ENCODE data around the gene IRF6. TPM values are rescaled to one million over a fixed set of nuclear protein-coding genes. Genes with fewer than 3 reads are reported as not detected.
A peak's percentile ranks its signal among the peaks of the same experiment; 100 is the strongest.

The IRF6 gene
- polyA plus RNA-seq, 4 donors: 26.8 to 74.4 (median 32.2) TPM

DNA sequence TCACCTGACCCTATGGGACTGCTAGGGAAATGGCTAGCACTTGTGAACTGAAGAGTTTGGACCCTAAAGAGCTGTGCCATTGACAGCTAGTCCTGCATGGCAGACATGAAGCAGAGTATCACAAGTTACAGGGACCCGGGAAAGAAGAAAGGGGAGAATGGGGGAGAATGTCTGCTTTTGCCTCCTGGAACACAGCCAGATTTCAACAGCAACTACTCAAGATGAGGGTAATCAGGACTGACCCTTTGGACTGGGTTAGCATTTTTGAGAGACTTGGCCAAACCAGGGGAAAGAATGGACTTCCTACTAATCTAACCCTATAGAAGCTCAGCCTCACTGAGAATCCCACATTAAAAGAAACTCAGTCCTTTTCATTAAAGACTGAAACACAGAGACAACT lies 13.1 kb upstream of the IRF6 start:
- no peak for DNase-seq
- peaks cover 0 to 5% (median 0%) of the 10 kb centered on the region in 3 donors for H3K4me1 ChIP-seq (ENCODE audit: control insufficient read depth in 3 of 3, insufficient read depth in 2 of 3, low read depth in 1 of 3, low read length in 2 of 3)
- 32 to 55% (median 38%) methylated on average over 1 of the region's 1 CpG for WGBS, 3 donors
- no peak for FAIRE-seq
- no peaks in the 10 kb centered on the region for H3K36me3 ChIP-seq (ENCODE audit: control insufficient read depth in 3 of 3, insufficient read depth in 2 of 3, low read depth in 1 of 3, low read length in 3 of 3)
- H3K4me3 ChIP-seq (ENCODE audit: low read depth in 1 of 3, low read length in 3 of 3): no peak overlapping the region
- H3K9me3 ChIP-seq (ENCODE audit: control insufficient read depth in 2 of 2, insufficient read depth in 1 of 2, low read depth in 1 of 2, low read length in 1 of 2): no peaks in the 10 kb centered on the region
- H3K27ac ChIP-seq (ENCODE audit: low read depth in 1 of 3, low read length in 2 of 3): no peak overlapping the region
- no peaks in the 10 kb centered on the region for H3K27me3 ChIP-seq (ENCODE audit: control insufficient read depth in 3 of 3, insufficient read depth in 3 of 3, low read length in 3 of 3)

- 91 to 96% (median 93%) methylated on average over 1 of the region's 1 CpG for WGBS, 3 donors
- Histone ChIP-seq H3K4me1 (ENCODE audit: control insufficient read depth in 3 of 3, insufficient read depth in 2 of 3, low read depth in 1 of 3, low read length in 2 of 3) (peaks cover 0 to 5% (median 0%) of the 10 kb centered on the region in 3 donors), H3K4me3 (ENCODE audit: low read depth in 1 of 3, low read length in 3 of 3) (no peak overlapping the region), H3K27me3 (ENCODE audit: control insufficient read depth in 3 of 3, insufficient read depth in 3 of 3, low read length in 3 of 3) (no peaks in the 10 kb centered on the region), H3K36me3 (ENCODE audit: control insufficient read depth in 3 of 3, insufficient read depth in 2 of 3, low read depth in 1 of 3, low read length in 3 of 3) (no peaks in the 10 kb centered on the region), H3K9me3 (ENCODE audit: control insufficient read depth in 2 of 2, insufficient read depth in 1 of 2, low read depth in 1 of 2, low read length in 1 of 2) (no peaks in the 10 kb centered on the region), H3K27ac (ENCODE audit: low read depth in 1 of 3, low read length in 2 of 3) (no peak overlapping the region)
- FAIRE-seq (no peak), DNase-seq (no peak)
These were observed 11.7 kb upstream of the IRF6 start for GRCh38 chr1:209817691-209818090.

- DNase-seq (no peak), FAIRE-seq (no peak)
- H3K27me3 ChIP-seq (ENCODE audit: control insufficient read depth in 3 of 3, insufficient read depth in 3 of 3, low read length in 3 of 3): no peaks in the 10 kb centered on the region
- no peak overlapping the region for H3K4me3 ChIP-seq (ENCODE audit: low read depth in 1 of 3, low read length in 3 of 3)
- H3K36me3 ChIP-seq (ENCODE audit: control insufficient read depth in 3 of 3, insufficient read depth in 2 of 3, low read depth in 1 of 3, low read length in 3 of 3): no peaks in the 10 kb centered on the region
- 58 to 78% (median 62%) methylated on average over 3 of the region's 3 CpGs for WGBS, 3 donors
- no peak overlapping the region for H3K27ac ChIP-seq (ENCODE audit: low read depth in 1 of 3, low read length in 2 of 3)
- H3K9me3 ChIP-seq (ENCODE audit: control insufficient read depth in 2 of 2, insufficient read depth in 1 of 2, low read depth in 1 of 2, low read length in 1 of 2): no peaks in the 10 kb centered on the region
- peaks cover 0 to 5% (median 0%) of the 10 kb centered on the region in 3 donors for H3K4me1 ChIP-seq (ENCODE audit: control insufficient read depth in 3 of 3, insufficient read depth in 2 of 3, low read depth in 1 of 3, low read length in 2 of 3)
These were observed 11.0 kb upstream of the IRF6 start for GRCh38 chr1:209816923-209817322.

DNA sequence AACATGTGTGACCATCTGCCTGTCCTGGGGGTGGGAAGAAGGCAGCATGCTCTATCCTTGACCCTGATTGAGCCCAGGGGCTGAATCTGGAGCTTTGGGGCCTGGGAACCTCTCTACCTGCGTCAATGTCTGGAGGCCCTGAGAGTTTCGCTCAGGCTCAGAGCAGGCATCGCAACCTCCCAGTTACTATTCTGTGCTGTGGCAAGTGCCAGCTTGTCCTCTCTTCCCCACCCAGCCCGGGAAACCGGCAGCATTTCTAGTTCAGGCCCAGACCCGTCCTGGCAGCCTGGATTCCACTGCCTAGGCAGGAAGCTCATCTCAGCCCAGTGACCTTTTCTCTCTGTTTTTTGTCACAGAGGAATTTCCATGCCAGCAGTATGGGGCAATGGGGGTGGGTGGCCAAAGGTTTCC lies 10.0 kb upstream of the IRF6 start:
- FAIRE-seq: no peak
- DNase-seq: no peak
- H3K9me3 ChIP-seq (ENCODE audit: control insufficient read depth in 2 of 2, insufficient read depth in 1 of 2, low read depth in 1 of 2, low read length in 1 of 2): no peaks in the 10 kb centered on the region
- no peak overlapping the region for H3K4me3 ChIP-seq (ENCODE audit: low read depth in 1 of 3, low read length in 3 of 3)
- peaks cover 0 to 5% (median 0%) of the 10 kb centered on the region in 3 donors for H3K4me1 ChIP-seq (ENCODE audit: control insufficient read depth in 3 of 3, insufficient read depth in 2 of 3, low read depth in 1 of 3, low read length in 2 of 3)
- H3K36me3 ChIP-seq (ENCODE audit: control insufficient read depth in 3 of 3, insufficient read depth in 2 of 3, low read depth in 1 of 3, low read length in 3 of 3): no peaks in the 10 kb centered on the region
- 79 to 87% (median 86%) methylated on average over 6 of the region's 6 CpGs for WGBS, 3 donors
- no peaks in the 10 kb centered on the region for H3K27me3 ChIP-seq (ENCODE audit: control insufficient read depth in 3 of 3, insufficient read depth in 3 of 3, low read length in 3 of 3)
- H3K27ac ChIP-seq (ENCODE audit: low read depth in 1 of 3, low read length in 2 of 3): no peak overlapping the region

GRCh38 chr1:209815490-209815889 lies 9.5 kb upstream of the IRF6 start:
- no peaks in the 10 kb centered on the region for H3K27me3 ChIP-seq (ENCODE audit: control insufficient read depth in 3 of 3, insufficient read depth in 3 of 3, low read length in 3 of 3)
- WGBS, 3 donors: 82 to 91% (median 89%) methylated on average over 3 of the region's 3 CpGs
- H3K36me3 ChIP-seq (ENCODE audit: control insufficient read depth in 3 of 3, insufficient read depth in 2 of 3, low read depth in 1 of 3, low read length in 3 of 3): no peaks in the 10 kb centered on the region
- DNase-seq (no peak), FAIRE-seq (no peak)
- no peaks in the 10 kb centered on the region for H3K9me3 ChIP-seq (ENCODE audit: control insufficient read depth in 2 of 2, insufficient read depth in 1 of 2, low read depth in 1 of 2, low read length in 1 of 2)
- no peak overlapping the region for H3K4me3 ChIP-seq (ENCODE audit: low read depth in 1 of 3, low read length in 3 of 3)
- H3K27ac ChIP-seq (ENCODE audit: low read depth in 1 of 3, low read length in 2 of 3): no peak overlapping the region
- peaks cover 0 to 5% (median 0%) of the 10 kb centered on the region in 3 donors for H3K4me1 ChIP-seq (ENCODE audit: control insufficient read depth in 3 of 3, insufficient read depth in 2 of 3, low read depth in 1 of 3, low read length in 2 of 3)

DNA sequence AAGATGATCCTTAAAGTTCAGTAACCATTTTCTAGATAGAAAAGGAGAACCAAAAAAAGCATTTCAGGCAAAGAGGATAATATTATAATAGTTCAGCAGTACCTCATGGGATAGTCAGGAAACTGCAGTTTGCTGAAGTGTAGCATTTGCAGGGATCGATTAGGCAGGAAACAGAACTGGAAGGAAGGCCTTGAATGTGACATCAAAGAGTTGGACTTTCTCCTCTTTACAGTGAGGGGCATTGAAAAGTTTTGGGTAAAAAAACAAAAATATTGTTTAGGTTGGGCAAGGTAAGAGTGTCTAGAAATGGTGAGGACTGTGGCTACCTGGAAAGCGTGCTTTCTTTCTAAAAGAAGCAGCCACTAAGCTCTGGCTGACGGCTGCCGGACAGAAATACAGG lies 8.0 kb upstream of the IRF6 start:
- 86 to 93% (median 88%) methylated on average over 4 of the region's 4 CpGs for WGBS, 3 donors
- Histone ChIP-seq H3K4me1 (ENCODE audit: control insufficient read depth in 3 of 3, insufficient read depth in 2 of 3, low read depth in 1 of 3, low read length in 2 of 3) (peaks cover 0 to 10% (median 0%) of the 10 kb centered on the region in 3 donors), H3K9me3 (ENCODE audit: control insufficient read depth in 2 of 2, insufficient read depth in 1 of 2, low read depth in 1 of 2, low read length in 1 of 2) (no peaks in the 10 kb centered on the region), H3K36me3 (ENCODE audit: control insufficient read depth in 3 of 3, insufficient read depth in 2 of 3, low read depth in 1 of 3, low read length in 3 of 3) (no peaks in the 10 kb centered on the region), H3K27me3 (ENCODE audit: control insufficient read depth in 3 of 3, insufficient read depth in 3 of 3, low read length in 3 of 3) (no peaks in the 10 kb centered on the region), H3K4me3 (ENCODE audit: low read depth in 1 of 3, low read length in 3 of 3) (no peak overlapping the region), H3K27ac (ENCODE audit: low read depth in 1 of 3, low read length in 2 of 3) (no peak overlapping the region)
- DNase-seq (no peak), FAIRE-seq (no peak)

GRCh38 chr1:209810783-209811182 lies 4.8 kb upstream of the IRF6 start:
- 81 to 85% (median 83%) methylated on average over 5 of the region's 5 CpGs for WGBS, 3 donors
- H3K27me3 ChIP-seq (ENCODE audit: control insufficient read depth in 3 of 3, insufficient read depth in 3 of 3, low read length in 3 of 3): no peaks in the 10 kb centered on the region

DNA sequence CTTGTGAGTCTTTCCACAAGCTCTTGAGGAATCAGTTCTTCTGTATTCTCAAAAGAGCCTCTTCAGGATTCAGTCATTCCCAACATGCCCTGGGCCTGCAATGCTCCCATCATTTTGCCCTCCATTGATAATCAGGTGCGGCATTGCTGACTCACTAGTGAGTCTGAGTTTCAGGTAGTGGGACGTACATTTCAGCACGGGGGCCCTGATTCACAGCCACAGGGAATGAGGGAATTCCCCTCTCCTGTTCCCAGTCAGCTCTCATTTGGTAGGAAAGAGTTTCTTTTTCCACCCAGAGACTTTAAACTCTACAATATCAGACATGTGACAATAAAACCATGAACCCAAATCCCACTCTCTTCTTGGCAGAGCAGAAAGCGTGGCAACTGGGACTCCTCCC lies 3.7 kb upstream of the IRF6 start:
- Histone ChIP-seq H3K4me1 (ENCODE audit: control insufficient read depth in 3 of 3, insufficient read depth in 2 of 3, low read depth in 1 of 3, low read length in 2 of 3) (peaks cover 2 to 35% (median 3%) of the 10 kb centered on the region in 3 donors), H3K9me3 (ENCODE audit: control insufficient read depth in 2 of 2, insufficient read depth in 1 of 2, low read depth in 1 of 2, low read length in 1 of 2) (no peaks in the 10 kb centered on the region), H3K27ac (ENCODE audit: low read depth in 1 of 3, low read length in 2 of 3) (peak overlapping the region in 1 of 3 donors; percentile 54), H3K27me3 (ENCODE audit: control insufficient read depth in 3 of 3, insufficient read depth in 3 of 3, low read length in 3 of 3) (no peaks in the 10 kb centered on the region), H3K4me3 (ENCODE audit: low read depth in 1 of 3, low read length in 3 of 3) (no peak overlapping the region), H3K36me3 (ENCODE audit: control insufficient read depth in 3 of 3, insufficient read depth in 2 of 3, low read depth in 1 of 3, low read length in 3 of 3) (no peaks in the 10 kb centered on the region)
- 45 to 70% (median 59%) methylated on average over 4 of the region's 4 CpGs for WGBS, 3 donors
- FAIRE-seq (no peak), DNase-seq (peak in 1 of 2 donors; percentile 78)

More at GRCh38 chr1:209810783-209811182, 4.8 kb upstream of the IRF6 start:
- DNase-seq (no peak), FAIRE-seq (no peak)
- peaks cover 2 to 35% (median 3%) of the 10 kb centered on the region in 3 donors for H3K4me1 ChIP-seq (ENCODE audit: control insufficient read depth in 3 of 3, insufficient read depth in 2 of 3, low read depth in 1 of 3, low read length in 2 of 3)
- no peaks in the 10 kb centered on the region for H3K36me3 ChIP-seq (ENCODE audit: control insufficient read depth in 3 of 3, insufficient read depth in 2 of 3, low read depth in 1 of 3, low read length in 3 of 3)
- no peak overlapping the region for H3K4me3 ChIP-seq (ENCODE audit: low read depth in 1 of 3, low read length in 3 of 3)
- H3K27ac ChIP-seq (ENCODE audit: low read depth in 1 of 3, low read length in 2 of 3): no peak overlapping the region
- no peaks in the 10 kb centered on the region for H3K9me3 ChIP-seq (ENCODE audit: control insufficient read depth in 2 of 2, insufficient read depth in 1 of 2, low read depth in 1 of 2, low read length in 1 of 2)

GRCh38 chr1:209808059-209808581 lies 2.2 kb upstream of the IRF6 start:
- no peaks in the 10 kb centered on the region for H3K9me3 ChIP-seq (ENCODE audit: control insufficient read depth in 2 of 2, insufficient read depth in 1 of 2, low read depth in 1 of 2, low read length in 1 of 2)
- DNase-seq (peak; percentile 91 to 93), FAIRE-seq (no peak)
- H3K4me3 ChIP-seq (ENCODE audit: low read depth in 1 of 3, low read length in 3 of 3): no peak overlapping the region
- peak overlapping the region in 1 of 3 donors; percentile 86 for H3K27ac ChIP-seq (ENCODE audit: low read depth in 1 of 3, low read length in 2 of 3)
- no peaks in the 10 kb centered on the region for H3K27me3 ChIP-seq (ENCODE audit: control insufficient read depth in 3 of 3, insufficient read depth in 3 of 3, low read length in 3 of 3)
- H3K4me1 ChIP-seq (ENCODE audit: control insufficient read depth in 3 of 3, insufficient read depth in 2 of 3, low read depth in 1 of 3, low read length in 2 of 3): peaks cover 3 to 43% (median 6%) of the 10 kb centered on the region in 3 donors
- no peaks in the 10 kb centered on the region for H3K36me3 ChIP-seq (ENCODE audit: control insufficient read depth in 3 of 3, insufficient read depth in 2 of 3, low read depth in 1 of 3, low read length in 3 of 3)
